H9 (cell line): Measurements from ENCODE around the gene KCNIP3. TPM values are rescaled to one million over a fixed set of nuclear protein-coding genes. Genes with fewer than 3 reads are reported as not detected.
"Not testable (repeated sequence)": the region's sequence is repeated elsewhere in the genome, so short reads cannot be mapped to it uniquely, and the experiment has no call there.

Source experiments
- DNase-seq: peaks from one replicate; pipeline ENCODE4 v3.0.0-alpha.2; 2017
- H2AFZ ChIP-seq: one replicate; pipeline ENCODE4 v1.6.1; 2013; ENCODE audit warnings: mild to moderate bottlenecking, low read length, control low read depth, moderate library complexity
- H2AK5ac ChIP-seq: 2 replicates; pipeline ENCODE4 v1.6.1; 2013; ENCODE audit warnings: low read length, control low read depth, mixed read lengths; ENCODE audit not compliant: insufficient read length
- H2BK120ac ChIP-seq: one replicate; pipeline ENCODE4 v1.6.1; 2013; ENCODE audit warnings: low read depth, mild to moderate bottlenecking, low read length, control low read depth, inconsistent platforms; ENCODE audit not compliant: poor library complexity, severe bottlenecking
- H2BK12ac ChIP-seq: 2 replicates; pipeline ENCODE4 v1.6.1; 2013; ENCODE audit warnings: low read length, control low read depth, mixed read lengths, low read depth; ENCODE audit not compliant: insufficient read length
- H2BK15ac ChIP-seq: 2 replicates; pipeline ENCODE4 v1.6.1; 2013; ENCODE audit warnings: low read depth, low read length, control low read depth
- H2BK20ac ChIP-seq: one replicate; pipeline ENCODE4 v1.6.1; 2013; ENCODE audit warnings: low read depth, mild to moderate bottlenecking, low read length, control low read depth, inconsistent platforms; ENCODE audit not compliant: poor library complexity, severe bottlenecking
- H2BK5ac ChIP-seq: 2 replicates; pipeline ENCODE4 v1.6.1; 2013; ENCODE audit warnings: low read length, control low read depth, mixed read lengths; ENCODE audit not compliant: insufficient read length
- H3K14ac ChIP-seq: 2 replicates; pipeline ENCODE4 v1.6.1; 2013; ENCODE audit warnings: low read length, control low read depth; ENCODE audit not compliant: insufficient read depth
- H3K18ac ChIP-seq: 2 replicates; pipeline ENCODE4 v1.6.1; 2013; ENCODE audit warnings: low read depth, mild to moderate bottlenecking, mixed read lengths, low read length, control low read depth; ENCODE audit not compliant: insufficient read length
- H3K23ac ChIP-seq: 2 replicates; pipeline ENCODE4 v1.6.1; 2013; ENCODE audit warnings: low read length, control low read depth, mixed read lengths, low read depth; ENCODE audit not compliant: insufficient read length
- H3K23me2 ChIP-seq: 2 replicates; pipeline ENCODE4 v1.6.1; 2013; ENCODE audit warnings: low read depth, mild to moderate bottlenecking, mixed read lengths, low read length, control low read depth; ENCODE audit not compliant: insufficient read length, poor library complexity, severe bottlenecking
- H3K27ac ChIP-seq: 2 replicates; pipeline ENCODE4 v1.5.1; 2013; ENCODE audit warnings: low read length, control low read depth, mixed read lengths, low read depth; ENCODE audit not compliant: insufficient read length
- H3K27me3 ChIP-seq: 2 replicates; pipeline ENCODE4 v1.6.1; 2013; ENCODE audit warnings: low read length, control low read depth, inconsistent platforms; ENCODE audit not compliant: insufficient read depth
- H3K4ac ChIP-seq: 2 replicates; pipeline ENCODE4 v1.6.1; 2013; ENCODE audit warnings: low read depth, mild to moderate bottlenecking, control low read depth, inconsistent platforms, low read length, moderate library complexity
- H3K4me1 ChIP-seq: 2 replicates; pipeline ENCODE4 v1.6.1; 2013; ENCODE audit warnings: low read length, control low read depth, inconsistent platforms; ENCODE audit not compliant: insufficient read depth
- H3K4me2 ChIP-seq: 2 replicates; pipeline ENCODE4 v1.6.1; 2013; ENCODE audit warnings: low read length, control low read depth, mixed read lengths; ENCODE audit not compliant: insufficient read length, insufficient read depth
- H3K56ac ChIP-seq: 2 replicates; pipeline ENCODE4 v1.6.1; 2013; ENCODE audit warnings: low read depth, mild to moderate bottlenecking, mixed read lengths, low read length, control low read depth; ENCODE audit not compliant: insufficient read length
- H3K79me1 ChIP-seq: 2 replicates; pipeline ENCODE4 v1.6.1; 2013; ENCODE audit warnings: low read depth, mild to moderate bottlenecking, moderate library complexity, low read length, control low read depth, inconsistent platforms; ENCODE audit not compliant: insufficient read depth, poor library complexity, severe bottlenecking
- H3K79me2 ChIP-seq: 2 replicates; pipeline ENCODE4 v1.6.1; 2013; ENCODE audit warnings: low read length, control low read depth, inconsistent platforms; ENCODE audit not compliant: insufficient read depth
- H3K9ac ChIP-seq: 2 replicates; pipeline ENCODE4 v1.6.1; 2013; ENCODE audit warnings: low read length, control low read depth, mixed read lengths; ENCODE audit not compliant: insufficient read length; ENCODE audit errors: extremely low read depth
- H3K9me3 ChIP-seq: one replicate; pipeline ENCODE4 v1.6.1; 2013; ENCODE audit warnings: low read depth, low read length, inconsistent platforms; ENCODE audit not compliant: control insufficient read depth
- H3T11ph ChIP-seq: one replicate; pipeline ENCODE4 v1.6.1; 2013; ENCODE audit warnings: mild to moderate bottlenecking, low read length, control low read depth, inconsistent platforms
- H4K20me1 ChIP-seq: one replicate; pipeline ENCODE4 v1.6.1; 2013; ENCODE audit not compliant: control insufficient read depth, insufficient read length, insufficient read depth
- H4K5ac ChIP-seq: 2 replicates; pipeline ENCODE4 v1.6.1; 2013; ENCODE audit warnings: low read depth, mild to moderate bottlenecking, mixed read lengths, low read length, control low read depth; ENCODE audit not compliant: insufficient read length
- H4K8ac ChIP-seq: replicated peaks from 2 replicates; pipeline ENCODE4 v1.6.1; 2013; ENCODE audit warnings: low read length, control low read depth, mixed read lengths, low read depth; ENCODE audit not compliant: insufficient read length
- H4K91ac ChIP-seq: 2 replicates; pipeline ENCODE4 v1.6.1; 2013; ENCODE audit warnings: low read depth, mild to moderate bottlenecking, moderate library complexity, mixed read lengths, low read length, control low read depth; ENCODE audit not compliant: insufficient read length
- H3K27ac Mint-ChIP-seq, 3 experiments: 2 replicates in 2 of 3; 3 replicates in 1 of 3; pipeline ENCODE4 v1.8.0; 2020 to 2021; ENCODE audit warnings: mixed read lengths in 3 of 3, mild to moderate bottlenecking in 1 of 3, moderate library complexity in 1 of 3
- H3K27me3 Mint-ChIP-seq: 2 replicates; pipeline ENCODE4 v1.8.0; 2021; ENCODE audit warnings: low read depth, mild to moderate bottlenecking, moderate library complexity, mixed read lengths
- H3K36me3 Mint-ChIP-seq, 3 experiments: 2 replicates in 2 of 3; 3 replicates in 1 of 3; pipeline ENCODE4 v1.8.0; 2020 to 2021; ENCODE audit warnings: low read depth in 3 of 3, mixed read lengths in 3 of 3; ENCODE audit not compliant: insufficient read depth in 1 of 3
- H3K4me1 Mint-ChIP-seq, 2 experiments: 2 replicates each; pipeline ENCODE4 v1.8.0; 2020; ENCODE audit warnings: mixed read lengths in 2 of 2
- H3K4me3 Mint-ChIP-seq, 2 experiments: 2 replicates in 1 of 2; 3 replicates in 1 of 2; pipeline ENCODE4 v1.8.0; 2020 to 2021; ENCODE audit warnings: mild to moderate bottlenecking in 2 of 2, mixed read lengths in 2 of 2, moderate library complexity in 1 of 2
- H3K9me3 Mint-ChIP-seq, 2 experiments: 2 replicates in 1 of 2; 3 replicates in 1 of 2; pipeline ENCODE4 v1.8.0; 2020; ENCODE audit warnings: mild to moderate bottlenecking in 2 of 2, mixed read lengths in 2 of 2, moderate library complexity in 1 of 2
- WGBS: extraction: QIAGEN DNeasy Blood & Tissue Kit; methylation state at CpG from one replicate; pipeline ENCODE4 v1.1.7; 2013; ENCODE audit warnings: missing lambda C conversion rate, low lambda C conversion rate, mixed read lengths; ENCODE audit not compliant: insufficient read length; ENCODE audit errors: extremely low coverage; 5-methylcytosine and 5-hydroxymethylcytosine counted together
- total RNA-seq: library from RNA; stranded (reverse); gene quantifications from 2 replicates; pipeline ENCODE4 v1.2.1, GENCODE V29; 2021

Gene KCNIP3
- total RNA-seq, 1 experiment from 2014 or later, result 1.5 TPM

DNA sequence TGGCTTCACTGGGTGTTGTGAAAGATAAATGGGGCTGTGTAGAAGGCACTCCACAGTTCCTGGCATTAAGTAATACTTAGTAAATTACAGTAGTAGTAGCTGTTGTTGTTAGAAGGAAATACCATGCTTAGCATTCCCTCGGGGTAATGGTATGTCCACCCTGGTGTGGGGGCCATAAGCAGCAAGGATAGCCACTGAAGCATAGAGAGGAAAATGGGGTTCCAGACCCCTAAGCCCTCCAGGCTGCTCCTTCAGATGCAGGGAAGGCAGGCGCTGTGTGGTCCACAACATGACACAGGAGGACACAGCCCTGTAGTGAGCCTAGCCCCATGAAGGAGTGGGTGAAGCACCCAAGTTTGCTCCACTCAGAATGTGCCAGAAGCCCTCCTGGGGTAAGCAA, 136.8 kb downstream of the KCNIP3 start:
- H3K4me3 Mint-ChIP-seq, H4K91ac ChIP-seq, H2BK120ac ChIP-seq, H3K79me1 ChIP-seq, H2BK20ac ChIP-seq, H3K56ac ChIP-seq, H2BK5ac ChIP-seq, H3K23ac ChIP-seq, H3K27me3 ChIP-seq, H2AK5ac ChIP-seq, DNase-seq, H3K9me3 Mint-ChIP-seq, H3K4ac ChIP-seq, H2BK15ac ChIP-seq, H3K9ac ChIP-seq, H3K36me3 Mint-ChIP-seq, H3K79me2 ChIP-seq, H3K27ac Mint-ChIP-seq, H3T11ph ChIP-seq, H3K23me2 ChIP-seq, H3K9me3 ChIP-seq, H3K4me2 ChIP-seq, H4K8ac ChIP-seq, H4K20me1 ChIP-seq, H3K18ac ChIP-seq, H3K4me1 Mint-ChIP-seq, H3K4me1 ChIP-seq, H2AFZ ChIP-seq, H3K27ac ChIP-seq, H4K5ac ChIP-seq, H3K14ac ChIP-seq, H2BK12ac ChIP-seq: not testable (repeated sequence)
- peaks cover 10% of the 10 kb centered on the region for H3K27me3 Mint-ChIP-seq
- WGBS, result no CpG with 5 or more reads among the region's 2 CpGs

DNA sequence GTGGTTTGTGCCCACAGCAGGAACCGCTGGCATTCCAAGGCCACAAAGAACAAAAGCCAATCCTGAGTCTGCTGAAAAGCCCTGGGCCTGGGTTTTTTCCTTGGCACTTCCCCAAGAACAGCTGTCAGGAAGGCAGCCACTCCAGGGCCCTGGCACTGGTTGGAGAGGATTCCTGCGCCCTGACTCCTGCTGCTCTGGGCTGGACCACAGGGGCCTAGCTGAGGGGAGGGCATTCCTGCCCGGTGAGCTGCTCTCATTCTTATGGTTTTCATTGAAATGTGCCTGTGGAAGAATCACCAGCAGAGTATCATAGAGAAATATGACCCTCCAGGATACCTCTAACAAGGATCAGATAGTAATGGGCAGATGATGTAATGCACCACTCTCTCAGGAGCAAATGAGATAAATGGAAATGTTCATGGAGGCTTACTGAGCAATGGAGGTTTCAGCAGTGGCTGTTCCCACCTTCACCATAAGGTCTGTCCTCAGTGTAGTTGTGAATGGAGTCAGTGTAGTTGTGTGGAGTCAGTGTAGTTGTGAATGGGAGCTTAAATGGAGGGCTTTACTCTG, 137.4 kb downstream of the KCNIP3 start:
- not testable (repeated sequence) for H3K56ac ChIP-seq, H2BK15ac ChIP-seq, DNase-seq, H3K14ac ChIP-seq, H3K4ac ChIP-seq, H2BK5ac ChIP-seq, H3K4me2 ChIP-seq, H3K9me3 ChIP-seq, H3K18ac ChIP-seq, H3K4me1 ChIP-seq, H3K79me1 ChIP-seq, H4K5ac ChIP-seq, H3K27ac Mint-ChIP-seq, H3K4me1 Mint-ChIP-seq, H3T11ph ChIP-seq, H3K9ac ChIP-seq, H3K9me3 Mint-ChIP-seq, H2AK5ac ChIP-seq, H3K79me2 ChIP-seq, H4K8ac ChIP-seq, H3K23ac ChIP-seq, H3K36me3 Mint-ChIP-seq, H2BK12ac ChIP-seq, H2AFZ ChIP-seq, H4K20me1 ChIP-seq, H3K4me3 Mint-ChIP-seq, H4K91ac ChIP-seq, H3K27me3 ChIP-seq, H3K23me2 ChIP-seq, H2BK20ac ChIP-seq, H2BK120ac ChIP-seq, H3K27ac ChIP-seq
- H3K27me3 Mint-ChIP-seq, result peaks cover 10% of the 10 kb centered on the region
- no CpG with 5 or more reads among the region's 3 CpGs for WGBS
